Suppressor macrophage (primary cell): ENCODE measurements around the gene ERP44.
"Not testable (repeated sequence)": the region's sequence is repeated elsewhere in the genome, so short reads cannot be mapped to it uniquely, and the experiment has no call there.

ENCODE experiments used
- DNase-seq, 4 experiments: peaks; one replicate each; pipeline ENCODE4 v3.0.0-alpha.2; 2020 to 2022

Gene ERP44

GRCh38 chr9:100011062-100011681, 87.6 kb downstream of the ERP44 start:
- DNase-seq = peak; percentile 48 to 79 (median 68)

- no peak for DNase-seq
Observed at GRCh38 chr9:99999797-100000196, 99.0 kb downstream of the ERP44 start.

- DNase-seq = no peak
Observed at GRCh38 chr9:99998866-99999265, 99.9 kb downstream of the ERP44 start.

GRCh38 chr9:99998266-99998665, 100.5 kb downstream of the ERP44 start:
- DNase-seq = no peak

- not testable (repeated sequence) for DNase-seq
Observed at GRCh38 chr9:99990508-99990907, 108.3 kb downstream of the ERP44 start.

GRCh38 chr9:99986642-99987041, 112.2 kb downstream of the ERP44 start:
- no peak for DNase-seq

- peak in 1 of 4 experiments; percentile 5 for DNase-seq
Observed at GRCh38 chr9:99980598-99980997, 118.2 kb downstream of the ERP44 start.

- peak in 2 of 4 experiments; percentile 3 to 7 for DNase-seq
Observed at GRCh38 chr9:99978221-99978620, 120.6 kb downstream of the ERP44 start.

GRCh38 chr9:99977033-99977792, 121.6 kb downstream of the ERP44 start:
- DNase-seq = no peak

- peak in 2 of 4 experiments; percentile 9 to 16 for DNase-seq
Observed at GRCh38 chr9:99973455-99973854, 125.3 kb downstream of the ERP44 start.

- no peak for DNase-seq
Observed at GRCh38 chr9:99971410-99971809, 127.4 kb downstream of the ERP44 start.

- no peak for DNase-seq
Observed at GRCh38 chr9:99970481-99970880, 128.3 kb downstream of the ERP44 start.

GRCh38 chr9:99967457-99967856, 131.3 kb downstream of the ERP44 start:
- no peak for DNase-seq

GRCh38 chr9:99966716-99967115, 132.1 kb downstream of the ERP44 start:
- DNase-seq = no peak

- DNase-seq = no peak
Observed at GRCh38 chr9:99966001-99966400, 132.8 kb downstream of the ERP44 start.

- no peak for DNase-seq
Observed at GRCh38 chr9:99964336-99964735, 134.5 kb downstream of the ERP44 start.

GRCh38 chr9:99962680-99963261, 136.0 kb downstream of the ERP44 start:
- peak; percentile 24 to 68 (median 40) for DNase-seq

GRCh38 chr9:99955606-99956005, 143.2 kb downstream of the ERP44 start:
- DNase-seq = no peak

GRCh38 chr9:99954819-99955218, 144.0 kb downstream of the ERP44 start:
- no peak for DNase-seq

- peak in 2 of 4 experiments; percentile 17 to 19 for DNase-seq
Observed at GRCh38 chr9:99953861-99954507, 144.8 kb downstream of the ERP44 start.

- DNase-seq = no peak
Observed at GRCh38 chr9:99948896-99949295, 149.9 kb downstream of the ERP44 start.

GRCh38 chr9:99948482-99948881, 150.3 kb downstream of the ERP44 start:
- DNase-seq = no peak

- no peak for DNase-seq
Observed at GRCh38 chr9:99947395-99947794, 151.4 kb downstream of the ERP44 start.
